B cell (primary cell): ENCODE results near the gene PM20D2. TPM values are rescaled to one million over a fixed set of nuclear protein-coding genes. Genes with fewer than 3 reads are reported as not detected.

Experiments used
- ATAC-seq: fragments of 200-7000 bp; cut with Tn5 transposase; one replicate; pipeline ENCODE4 v1.10.0; 2021; ENCODE audit warnings: low read depth, mild to moderate bottlenecking, moderate number of reproducible peaks, moderate library complexity
- CTCF ChIA-PET: fragments of 350-600 bp; sonication (Branson Sonifier 250); formaldehyde crosslinking; loops from one replicate; lab custom pipeline; 2021; ENCODE audit warnings: antibody characterized with exemption, inconsistent platforms; lab: Charles Lee
- POLR2A ChIA-PET: fragments of 350-600 bp; sonication (Branson Sonifier 250); formaldehyde crosslinking; loops from one replicate; lab custom pipeline; 2021; ENCODE audit warnings: antibody characterized with exemption; lab: Charles Lee
- DNase-seq: peaks from one replicate; pipeline ENCODE4 v3.0.0; 2013
- H2AFZ ChIP-seq: 2 replicates; pipeline ENCODE4 v1.6.1; 2012; ENCODE audit warnings: mild to moderate bottlenecking, low read depth, low read length; ENCODE audit not compliant: insufficient read depth, poor library complexity, severe bottlenecking
- H3K27ac ChIP-seq, 2 donors: 1 replicate in 1 of 2; 2 replicates in 1 of 2; pipeline ENCODE4 v1.5.1; 2012 to 2013; ENCODE audit warnings: low read length in 2 of 2, mild to moderate bottlenecking in 2 of 2, moderate library complexity in 1 of 2
- H3K27me3 ChIP-seq, 4 experiments: fragments of 200-600 bp in 1 of 4; sonication (generic) in 1 of 4; replicated peaks in 1 of 4; 1 replicate in 2 of 4; 2 replicates in 2 of 4; pipeline versions ENCODE4 v1.6.1 to v1.7.0; 2013 to 2016; ENCODE audit warnings: low read length in 3 of 4, mild to moderate bottlenecking in 2 of 4, mixed read lengths in 1 of 4, moderate library complexity in 1 of 4; ENCODE audit not compliant: insufficient read depth in 4 of 4, control insufficient read depth in 3 of 4; ENCODE audit errors: control extremely low read depth in 1 of 4
- H3K36me3 ChIP-seq, 2 experiments: replicated peaks in 1 of 2; 1 replicate in 1 of 2; 2 replicates in 1 of 2; pipeline versions ENCODE4 v1.6.1 to v1.7.1; 2013; ENCODE audit warnings: low read length in 1 of 2; ENCODE audit not compliant: insufficient read depth in 2 of 2, control insufficient read depth in 1 of 2; ENCODE audit errors: control extremely low read depth in 1 of 2, extremely low read depth in 1 of 2
- H3K4me1 ChIP-seq, 2 donors: fragments of 200-600 bp in 1 of 2; sonication (generic) in 1 of 2; 1 replicate in 1 of 2; 2 replicates in 1 of 2; pipeline versions ENCODE4 v1.5.1 to v1.6.1; 2013 to 2017; ENCODE audit warnings: low read length in 2 of 2; ENCODE audit not compliant: control insufficient read depth in 2 of 2, insufficient read depth in 2 of 2
- H3K4me2 ChIP-seq: replicated peaks from 2 replicates; pipeline ENCODE3; 2012; ENCODE audit warnings: mild to moderate bottlenecking, low read depth, low read length; ENCODE audit not compliant: poor library complexity, severe bottlenecking
- H3K4me3 ChIP-seq, 5 experiments: fragments of 200-600 bp in 1 of 5; sonication (generic) in 1 of 5; 1 replicate in 3 of 5; 2 replicates in 2 of 5; pipeline versions ENCODE4 v1.5.1 to v1.7.0; 2011 to 2016; ENCODE audit warnings: low read length in 4 of 5, mild to moderate bottlenecking in 4 of 5, low read depth in 2 of 5, control low read depth in 1 of 5, moderate library complexity in 1 of 5; ENCODE audit not compliant: insufficient read depth in 1 of 5; ENCODE audit errors: control extremely low read depth in 1 of 5, extremely low read depth in 1 of 5
- H3K79me2 ChIP-seq: fragments of 200-600 bp; sonication (generic); one replicate; pipeline ENCODE4 v1.6.0; 2016; ENCODE audit warnings: low read length; ENCODE audit not compliant: control insufficient read depth, insufficient read depth
- H3K9ac ChIP-seq: fragments of 200-600 bp; sonication (generic); 2 replicates; pipeline ENCODE4 v1.6.1; 2017; ENCODE audit warnings: mild to moderate bottlenecking, low read length, moderate library complexity
- H3K9me3 ChIP-seq, 3 donors: one replicate each; pipeline versions ENCODE4 v1.6.1 to v1.7.1; 2013; ENCODE audit warnings: low read length in 2 of 3; ENCODE audit not compliant: control insufficient read depth in 2 of 3, insufficient read depth in 1 of 3; ENCODE audit errors: control extremely low read depth in 1 of 3
- H4K20me1 ChIP-seq: 2 replicates; pipeline ENCODE4 v1.6.0; 2012; ENCODE audit warnings: mild to moderate bottlenecking, low read length; ENCODE audit not compliant: insufficient read depth, control insufficient read depth, poor library complexity, severe bottlenecking
- H3K27ac Mint-ChIP-seq: one replicate; pipeline ENCODE4 v1.8.0; 2021; ENCODE audit warnings: mixed read lengths
- H3K27me3 Mint-ChIP-seq: one replicate; pipeline ENCODE4 v1.8.0; 2021; ENCODE audit warnings: mixed read lengths
- H3K4me1 Mint-ChIP-seq: one replicate; pipeline ENCODE4 v1.8.0; 2021; ENCODE audit warnings: mixed read lengths
- H3K4me3 Mint-ChIP-seq: one replicate; pipeline ENCODE4 v1.8.0; 2021; ENCODE audit warnings: mixed read lengths
- H3K9me3 Mint-ChIP-seq: one replicate; pipeline ENCODE4 v1.8.0; 2022; ENCODE audit warnings: mixed read lengths; ENCODE audit not compliant: insufficient read depth
- EZH2 ChIP-seq: IDR thresholded peaks from 2 replicates; pipeline ENCODE4 v1.6.1; 2012; ENCODE audit warnings: borderline replicate concordance, low read depth, mild to moderate bottlenecking, moderate library complexity, low read length; ENCODE audit not compliant: insufficient read depth, poor library complexity, severe bottlenecking
- WGBS: methylation state at CpG from one replicate; pipeline ENCODE4 v1.1.5; 2013; ENCODE audit warnings: missing lambda C conversion rate; ENCODE audit not compliant: insufficient coverage; 5-methylcytosine and 5-hydroxymethylcytosine counted together
- intact Hi-C: fragments of 100-400 bp; cut with micrococcal nuclease; formaldehyde crosslinking; loops from one replicate; pipeline ENCODE4 v1.10.0; 2022
- polyA plus RNA-seq: library from polyadenylated mRNA; depleted of rRNA; stranded (reverse); fragments of >200 nt; gene quantifications from 2 replicates; pipeline ENCODE4 v1.2.3, GENCODE V29; 2012
- total RNA-seq, 2 donors: library from RNA; stranded (reverse); fragments of 120-200 nt in 1 of 2; gene quantifications; 1 replicate in 1 of 2; 2 replicates in 1 of 2; pipeline versions ENCODE4 v1.2.3 to v1.2.4, GENCODE V29; 2013 to 2022
- TF ChIP-seq, protein P1 (sequence below): fragments of 200-600 bp; IDR thresholded peaks from one replicate; pipeline ENCODE4 v1.8.0; 2022; ENCODE audit warnings: antibody characterized with exemption, mild to moderate bottlenecking

Gene PM20D2
- total and polyA plus RNA-seq, 2 donors (not counting 1 experiment from before 2014, with no cell fraction given): 7.4 to 16.4 TPM

DNA sequence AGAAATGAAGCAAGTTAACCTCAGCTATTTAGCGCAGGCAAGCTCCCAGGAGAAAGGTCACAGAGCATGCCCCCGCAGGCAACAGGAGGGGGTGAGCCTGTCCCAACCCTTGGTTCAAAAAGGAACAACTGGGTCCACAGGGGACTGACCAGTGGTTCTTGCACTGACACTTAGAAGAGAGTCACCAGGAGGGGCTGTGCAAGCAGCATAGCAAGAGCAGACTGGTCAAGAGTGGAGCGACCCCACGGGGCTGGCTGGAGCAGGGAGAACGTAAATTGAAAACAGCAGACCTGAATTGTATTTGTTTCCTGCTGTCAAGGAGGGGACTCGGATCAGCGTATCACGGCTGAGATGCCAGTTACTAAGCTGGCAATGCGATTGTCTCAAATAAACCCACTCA, 38.5 kb downstream of the PM20D2 start:
- Histone ChIP-seq H3K4me2 (no peak overlapping the region), H4K20me1 (no peaks in the 10 kb centered on the region), H2AFZ (no peak overlapping the region), H3K4me1 (no peaks in the 10 kb centered on the region), H3K9me3 (no peaks in the 10 kb centered on the region), H3K4me3 (no peak overlapping the region), H3K9ac (no peak overlapping the region), H3K79me2 (no peaks in the 10 kb centered on the region), H3K27me3 (no peaks in the 10 kb centered on the region), H3K36me3 (no peaks in the 10 kb centered on the region), H3K27ac (no peak overlapping the region)
- Mint-ChIP-seq H3K4me3 (no peak overlapping the region), H3K4me1 (no peaks in the 10 kb centered on the region), H3K9me3 (no peaks in the 10 kb centered on the region), H3K27me3 (peaks cover 10% of the 10 kb centered on the region), H3K27ac (no peak overlapping the region)
- no peak for ATAC-seq
- 94% methylated on average over 5 of the region's 9 CpGs for whole genome bisulfite sequencing
- ChIA-PET CTCF (interaction anchor here (0.7 kb wide), 1 partner anchor 134 kb away, joined by 4 read pairs; no protein-coding TSS in a partner anchor), POLR2A (no interaction called here)
- DNase-seq: no peak
- intact Hi-C loops: no loop called here
- TF ChIP-seq, protein P1, sequence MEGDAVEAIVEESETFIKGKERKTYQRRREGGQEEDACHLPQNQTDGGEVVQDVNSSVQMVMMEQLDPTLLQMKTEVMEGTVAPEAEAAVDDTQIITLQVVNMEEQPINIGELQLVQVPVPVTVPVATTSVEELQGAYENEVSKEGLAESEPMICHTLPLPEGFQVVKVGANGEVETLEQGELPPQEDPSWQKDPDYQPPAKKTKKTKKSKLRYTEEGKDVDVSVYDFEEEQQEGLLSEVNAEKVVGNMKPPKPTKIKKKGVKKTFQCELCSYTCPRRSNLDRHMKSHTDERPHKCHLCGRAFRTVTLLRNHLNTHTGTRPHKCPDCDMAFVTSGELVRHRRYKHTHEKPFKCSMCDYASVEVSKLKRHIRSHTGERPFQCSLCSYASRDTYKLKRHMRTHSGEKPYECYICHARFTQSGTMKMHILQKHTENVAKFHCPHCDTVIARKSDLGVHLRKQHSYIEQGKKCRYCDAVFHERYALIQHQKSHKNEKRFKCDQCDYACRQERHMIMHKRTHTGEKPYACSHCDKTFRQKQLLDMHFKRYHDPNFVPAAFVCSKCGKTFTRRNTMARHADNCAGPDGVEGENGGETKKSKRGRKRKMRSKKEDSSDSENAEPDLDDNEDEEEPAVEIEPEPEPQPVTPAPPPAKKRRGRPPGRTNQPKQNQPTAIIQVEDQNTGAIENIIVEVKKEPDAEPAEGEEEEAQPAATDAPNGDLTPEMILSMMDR: no peak
- TF ChIP-seq EZH2: no peak

DNA sequence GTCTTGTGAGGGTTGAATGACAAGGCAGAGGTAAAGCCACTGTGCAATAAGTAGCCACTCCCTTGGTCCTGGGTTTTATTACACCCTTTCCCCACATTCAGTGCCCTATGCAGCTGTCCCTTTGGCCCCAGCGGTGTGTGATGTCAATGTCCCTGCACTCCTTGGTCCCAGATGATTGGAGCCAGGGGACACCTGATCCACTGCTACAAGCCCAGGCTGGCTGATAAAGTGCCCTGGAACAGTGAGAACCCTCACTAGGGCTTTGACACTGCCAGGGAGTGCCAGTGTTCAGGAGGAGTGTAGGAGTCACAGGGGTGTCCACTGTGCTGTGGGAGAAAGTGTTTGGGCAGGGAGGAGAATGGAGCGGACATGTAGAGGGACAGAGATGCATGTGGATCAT, 40.9 kb downstream of the PM20D2 start:
- no peaks in the 10 kb centered on the region for H3K4me1 Mint-ChIP-seq
- H3K4me3 Mint-ChIP-seq: no peak overlapping the region
- CTCF ChIA-PET: no interaction called here
- no peaks in the 10 kb centered on the region for H3K79me2 ChIP-seq
- intact Hi-C loops: no loop called here
- TF ChIP-seq, protein P1: no peak
- no peak for TF ChIP-seq EZH2
- H4K20me1 ChIP-seq: no peaks in the 10 kb centered on the region
- 93% methylated on average over 1 of the region's 2 CpGs for WGBS
- POLR2A ChIA-PET: no interaction called here
- ATAC-seq (no peak), DNase-seq (no peak)
- peaks cover 5% of the 10 kb centered on the region for H3K27me3 Mint-ChIP-seq
- H3K4me1 ChIP-seq: no peaks in the 10 kb centered on the region
- no peaks in the 10 kb centered on the region for H3K36me3 ChIP-seq
- H3K27me3 ChIP-seq: no peaks in the 10 kb centered on the region
- H3K27ac Mint-ChIP-seq: no peak overlapping the region
- H3K9ac ChIP-seq: no peak overlapping the region
- no peak overlapping the region for H3K27ac ChIP-seq
- no peak overlapping the region for H3K4me3 ChIP-seq
- no peaks in the 10 kb centered on the region for H3K9me3 ChIP-seq
- no peaks in the 10 kb centered on the region for H3K9me3 Mint-ChIP-seq
- H2AFZ ChIP-seq: no peak overlapping the region
- no peak overlapping the region for H3K4me2 ChIP-seq
